ES-I3 (cell line): Measurements from ENCODE around the gene TRMT44.
"Not testable (repeated sequence)": the region's sequence is repeated elsewhere in the genome, so short reads cannot be mapped to it uniquely, and the experiment has no call there.

Source experiments
- H3K36me3 ChIP-seq: 2 replicates; pipeline ENCODE4 v1.6.1; 2013; ENCODE audit warnings: mild to moderate bottlenecking, low read length, control low read depth, moderate library complexity; ENCODE audit not compliant: insufficient read depth
- H3K4me1 ChIP-seq: 2 replicates; pipeline ENCODE4 v1.6.1; 2013; ENCODE audit warnings: mild to moderate bottlenecking, control low read depth, low read length; ENCODE audit not compliant: insufficient read depth
- H3K9ac ChIP-seq: 2 replicates; pipeline ENCODE4 v1.6.1; 2013; ENCODE audit warnings: low read depth, mild to moderate bottlenecking, low read length, moderate library complexity
- H3K9me3 ChIP-seq: 2 replicates; pipeline ENCODE4 v1.6.1; 2013; ENCODE audit warnings: mild to moderate bottlenecking, low read length, moderate library complexity; ENCODE audit not compliant: control insufficient read depth, insufficient read depth

The TRMT44 gene

DNA sequence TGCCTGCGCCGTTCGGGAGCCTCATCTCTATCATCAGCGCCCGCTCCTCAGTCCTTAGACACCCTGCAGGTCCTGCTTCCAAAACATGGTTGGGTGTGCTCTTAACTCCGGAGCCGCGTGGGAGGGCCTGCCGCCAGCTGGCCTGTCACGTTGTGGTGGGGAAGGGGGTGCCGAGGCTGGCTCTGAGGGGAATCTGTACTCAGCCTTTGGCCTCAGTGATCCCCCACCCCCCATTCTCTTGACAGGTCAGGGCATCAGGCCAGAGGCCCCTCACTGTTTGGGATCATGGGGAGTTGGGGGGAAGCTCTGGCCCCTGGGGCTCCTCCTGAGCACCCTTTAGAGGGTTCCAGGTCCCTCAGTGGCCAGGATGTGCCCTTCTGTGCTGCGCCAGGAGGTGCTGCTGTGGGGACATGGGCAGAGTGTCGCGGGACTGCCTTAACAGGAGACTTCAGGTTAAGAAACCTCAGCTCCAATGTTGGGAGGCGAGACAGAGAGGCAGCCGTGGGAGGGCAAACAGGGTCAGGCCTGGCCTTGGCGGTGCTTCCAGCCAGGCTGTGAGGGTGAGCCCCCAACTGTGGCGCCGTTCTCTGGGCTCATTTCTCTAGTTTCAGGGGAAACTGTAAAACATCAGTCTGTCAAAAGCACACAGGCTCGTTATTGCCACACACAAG is 33.5 kb downstream of the TRMT44 start:
- Histone ChIP-seq H3K9ac (no peak overlapping the region), H3K36me3 (peaks cover 2% of the 10 kb centered on the region; the same call in 1 of the 2 replicates), H3K9me3 (no peaks in the 10 kb centered on the region), H3K4me1 (0 out of 2 replicates have a peak, but pooled peaks cover 2% of the 10 kb centered on the region)

DNA sequence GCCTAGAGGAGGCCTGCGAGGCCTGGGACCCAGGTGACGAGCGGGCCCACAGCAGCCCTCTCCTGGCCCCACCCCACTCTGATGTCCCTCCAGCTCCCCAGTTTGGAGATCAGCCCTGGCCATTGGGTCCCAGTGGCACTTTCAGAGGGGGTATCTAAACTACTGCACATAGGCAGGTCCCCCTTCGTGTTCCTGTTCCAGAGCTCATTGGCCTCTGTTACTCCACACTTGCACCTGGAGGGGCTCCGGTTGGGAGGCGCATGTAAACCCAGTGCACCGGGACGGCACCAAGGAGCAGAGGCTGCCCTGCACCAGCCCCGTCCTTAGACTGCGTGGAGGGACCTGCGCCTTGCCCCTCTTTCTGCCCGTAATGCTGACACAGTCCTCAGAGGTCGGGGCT is 34.3 kb downstream of the TRMT44 start:
- H3K36me3 ChIP-seq: no peaks in the 10 kb centered on the region
- no peaks in the 10 kb centered on the region for H3K4me1 ChIP-seq
- H3K9ac ChIP-seq: no peak overlapping the region
- no peaks in the 10 kb centered on the region for H3K9me3 ChIP-seq

DNA sequence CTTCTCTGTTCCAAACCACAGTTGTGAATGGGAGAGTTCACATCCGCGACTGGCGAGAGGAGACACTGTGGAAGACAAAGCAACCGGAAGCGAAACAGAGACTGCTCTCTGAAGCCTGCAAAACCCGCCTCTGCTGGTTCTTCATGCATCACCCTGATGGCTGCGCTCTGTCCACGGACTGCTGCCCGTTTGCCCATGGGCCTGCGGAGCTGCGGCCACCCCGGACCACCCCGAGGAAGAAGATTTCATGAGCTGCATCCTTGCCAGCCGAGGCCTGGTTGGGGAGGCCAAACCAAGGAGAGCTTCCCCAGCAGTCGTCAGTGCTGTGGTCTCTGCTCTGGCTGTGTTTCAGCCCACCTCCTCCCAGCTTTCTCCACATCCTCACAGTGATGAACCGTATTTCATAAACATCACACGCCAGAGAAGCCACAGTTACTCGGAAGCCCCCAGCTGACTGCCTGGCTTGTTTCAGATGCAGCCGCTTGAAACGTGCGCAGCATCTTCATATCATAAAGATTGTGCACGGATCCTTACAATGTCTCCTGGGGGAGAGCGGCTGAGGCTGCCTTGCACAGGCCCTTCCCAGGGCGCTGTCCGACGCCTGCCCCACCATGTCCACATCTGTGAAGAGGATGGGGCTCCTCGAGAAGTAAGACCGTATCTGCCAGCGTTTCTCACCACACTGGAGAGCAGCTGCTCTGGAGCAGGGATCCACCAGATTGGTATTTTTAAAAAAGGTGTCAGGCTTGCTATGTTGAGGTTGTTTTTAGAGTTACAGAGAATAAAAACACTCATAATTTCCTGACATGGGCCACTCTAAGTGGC is 35.4 kb downstream of the TRMT44 start:
- Histone ChIP-seq H3K9me3 (no peaks in the 10 kb centered on the region), H3K36me3 (no peaks in the 10 kb centered on the region), H3K9ac (no peak overlapping the region), H3K4me1 (peaks cover 5% of the 10 kb centered on the region; the same call in 1 of the 2 replicates)

DNA sequence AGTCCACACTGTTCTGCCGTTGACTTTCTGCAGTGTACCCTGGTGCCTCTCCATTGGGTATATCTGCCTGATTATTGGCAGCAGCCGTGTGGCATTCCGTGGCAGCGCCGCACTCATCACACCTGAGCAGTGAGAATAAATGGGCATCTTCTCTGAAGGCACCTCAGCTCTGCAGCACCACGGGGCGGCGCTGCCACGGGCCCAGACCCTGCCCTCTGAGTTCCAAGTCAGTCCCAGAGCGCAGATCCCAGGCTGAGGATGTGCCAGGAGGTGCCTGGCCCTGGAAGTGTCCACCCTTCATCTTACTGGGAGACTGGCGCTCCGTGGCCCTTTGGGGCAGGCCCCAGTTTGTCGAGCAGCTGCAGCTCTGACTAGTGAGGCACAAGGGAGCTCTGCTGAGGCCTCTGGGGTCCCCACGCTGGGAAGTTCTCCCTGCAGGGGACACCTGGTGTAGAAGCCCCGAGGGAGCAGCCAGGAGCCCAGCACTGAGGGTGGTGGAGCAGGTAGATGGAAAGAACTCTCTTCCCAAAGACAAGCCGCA is 36.6 kb downstream of the TRMT44 start:
- Histone ChIP-seq H3K36me3 (no peaks in the 10 kb centered on the region), H3K4me1 (peaks cover 5% of the 10 kb centered on the region; the same call in 1 of the 2 replicates), H3K9ac (no peak overlapping the region), H3K9me3 (no peaks in the 10 kb centered on the region)

DNA sequence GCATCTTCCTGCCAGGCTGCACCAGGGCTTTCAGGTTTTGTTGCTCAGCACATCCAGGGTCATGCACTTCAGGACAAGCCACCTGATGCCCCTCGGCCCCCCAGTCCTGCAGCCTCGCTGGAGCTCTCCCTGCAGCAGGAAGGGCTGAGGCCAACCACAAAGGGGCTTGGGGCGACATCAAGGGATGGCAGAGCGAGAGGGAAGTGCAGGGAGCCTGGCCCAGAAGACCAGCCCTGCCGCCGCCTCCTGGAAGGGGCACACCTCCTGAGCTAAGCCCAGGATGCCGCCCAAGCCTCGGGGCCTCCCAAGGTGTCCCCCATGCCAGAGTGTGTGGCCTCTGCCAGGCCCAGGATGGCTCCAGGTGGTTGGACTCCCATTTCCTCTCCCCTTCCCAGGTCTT is 37.1 kb downstream of the TRMT44 start:
- Histone ChIP-seq H3K4me1 (peaks cover 5% of the 10 kb centered on the region; the same call in 1 of the 2 replicates), H3K9ac (no peak overlapping the region), H3K9me3 (no peaks in the 10 kb centered on the region), H3K36me3 (no peaks in the 10 kb centered on the region)

DNA sequence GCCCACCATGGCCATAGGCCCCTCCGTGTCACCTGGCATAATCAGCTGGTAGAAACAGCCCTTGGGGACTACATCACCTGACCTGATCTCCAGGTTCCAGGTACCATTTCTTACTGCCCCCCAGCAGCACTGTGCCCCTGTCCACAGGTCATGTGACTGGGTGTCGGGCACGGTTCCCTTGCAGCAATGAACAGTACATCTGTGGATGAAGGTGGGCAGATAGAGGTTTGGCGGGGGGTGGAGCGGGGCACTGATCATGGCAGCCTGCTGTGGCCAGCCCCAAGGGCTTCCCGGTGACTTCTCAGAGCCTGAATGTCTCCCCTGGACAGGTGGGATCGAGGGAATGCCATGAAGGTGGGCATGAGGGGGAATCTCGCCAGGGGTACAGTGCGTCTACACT is 37.8 kb downstream of the TRMT44 start:
- H3K4me1 ChIP-seq: peaks cover 5% of the 10 kb centered on the region; the same call in 1 of the 2 replicates
- no peaks in the 10 kb centered on the region for H3K36me3 ChIP-seq
- H3K9ac ChIP-seq: no peak overlapping the region
- no peaks in the 10 kb centered on the region for H3K9me3 ChIP-seq

DNA sequence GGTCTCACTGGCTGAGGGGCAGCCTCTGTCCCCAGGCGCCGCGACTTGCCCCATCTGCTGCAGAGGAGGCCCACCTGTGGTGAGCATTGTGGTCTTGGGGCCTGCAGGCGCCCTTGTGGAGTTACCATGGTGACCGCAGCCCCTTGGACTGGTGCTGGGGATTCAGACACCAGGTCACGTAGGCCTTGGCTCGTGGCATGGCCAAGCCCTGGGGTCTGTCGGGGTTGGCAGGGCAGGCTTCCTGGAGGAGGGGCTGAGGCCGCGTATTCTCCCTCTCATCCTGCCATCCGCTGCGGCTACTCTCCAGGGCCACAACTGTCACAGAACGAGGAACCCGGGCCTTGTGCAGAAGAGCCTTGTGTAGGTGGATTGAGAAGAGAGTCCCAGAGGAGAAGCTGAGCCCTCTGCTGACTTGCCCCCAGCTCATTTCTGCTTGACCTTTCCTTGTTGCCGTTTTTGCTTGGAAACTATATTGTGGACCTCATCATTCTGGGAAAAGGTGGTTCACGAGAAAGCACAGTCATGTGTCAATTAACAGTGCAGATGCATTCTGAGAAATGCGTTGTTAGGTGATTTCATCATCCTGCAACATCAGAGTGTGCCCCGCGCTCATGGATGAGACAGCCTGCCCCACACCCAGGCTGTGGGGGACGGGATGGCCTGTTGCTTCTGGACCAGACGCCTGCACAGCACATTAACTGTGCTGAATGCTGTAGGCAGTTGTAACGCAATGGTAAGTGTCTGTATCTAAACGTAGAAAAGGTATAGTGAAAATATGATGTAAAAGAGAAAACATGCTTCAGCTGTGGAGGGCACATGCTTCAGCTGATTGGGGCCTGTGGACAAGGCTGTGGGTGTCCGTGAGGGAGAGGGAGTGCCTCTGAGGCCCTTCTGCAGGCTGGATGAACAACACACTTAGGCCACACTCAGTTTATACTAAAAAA is 38.5 kb downstream of the TRMT44 start:
- no peaks in the 10 kb centered on the region for H3K9me3 ChIP-seq
- peaks cover 5% of the 10 kb centered on the region; the same call in 1 of the 2 replicates for H3K4me1 ChIP-seq
- no peak overlapping the region for H3K9ac ChIP-seq
- H3K36me3 ChIP-seq: no peaks in the 10 kb centered on the region

DNA sequence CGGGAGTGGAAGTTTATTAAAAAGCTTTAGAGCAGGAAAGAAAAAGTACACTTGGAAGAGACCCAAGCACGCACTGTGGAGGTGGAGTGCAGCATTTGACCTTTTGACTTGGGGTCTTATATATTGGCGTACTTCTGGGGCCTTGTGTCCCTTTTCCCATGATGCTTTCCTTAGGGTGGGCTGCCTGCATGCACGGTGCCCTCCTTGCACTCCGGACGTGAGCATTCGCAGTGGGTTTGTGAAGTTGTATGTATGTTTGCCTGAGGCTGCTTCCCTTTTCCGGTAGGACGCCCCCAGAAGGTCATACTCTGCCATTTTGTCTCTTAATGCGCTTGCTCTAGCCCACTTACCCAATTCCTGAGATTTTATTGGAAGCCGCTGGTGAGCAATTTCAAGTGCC is 39.6 kb downstream of the TRMT44 start:
- Histone ChIP-seq H3K36me3 (no peaks in the 10 kb centered on the region), H3K4me1 (peaks cover 5% of the 10 kb centered on the region; the same call in 1 of the 2 replicates), H3K9me3 (no peaks in the 10 kb centered on the region)

DNA sequence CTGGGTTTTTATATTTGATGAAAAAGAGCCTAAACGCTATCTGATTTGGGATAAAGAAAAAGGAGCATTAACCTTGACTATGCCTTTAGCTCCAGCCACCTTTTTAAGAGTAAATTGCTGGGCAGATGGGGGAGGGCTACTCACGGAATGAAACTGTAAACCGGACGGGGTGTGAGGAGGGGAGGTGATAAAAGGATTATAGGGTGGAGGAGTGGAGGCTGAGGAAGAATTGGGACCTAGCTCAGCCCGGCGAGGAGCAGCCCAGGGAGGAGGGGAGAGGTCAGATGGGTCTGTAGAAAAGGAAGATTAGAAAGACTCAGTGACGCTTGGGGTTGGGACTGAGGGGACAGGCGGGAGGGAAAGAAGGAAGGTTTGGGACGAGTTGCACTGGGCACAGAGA is 46.1 kb downstream of the TRMT44 start:
- not testable (repeated sequence) for H3K36me3 ChIP-seq, H3K9ac ChIP-seq, H3K4me1 ChIP-seq, H3K9me3 ChIP-seq

More for the DNA sequence above, 39.6 kb downstream of the TRMT44 start:
- H3K9ac ChIP-seq: no peak overlapping the region

DNA sequence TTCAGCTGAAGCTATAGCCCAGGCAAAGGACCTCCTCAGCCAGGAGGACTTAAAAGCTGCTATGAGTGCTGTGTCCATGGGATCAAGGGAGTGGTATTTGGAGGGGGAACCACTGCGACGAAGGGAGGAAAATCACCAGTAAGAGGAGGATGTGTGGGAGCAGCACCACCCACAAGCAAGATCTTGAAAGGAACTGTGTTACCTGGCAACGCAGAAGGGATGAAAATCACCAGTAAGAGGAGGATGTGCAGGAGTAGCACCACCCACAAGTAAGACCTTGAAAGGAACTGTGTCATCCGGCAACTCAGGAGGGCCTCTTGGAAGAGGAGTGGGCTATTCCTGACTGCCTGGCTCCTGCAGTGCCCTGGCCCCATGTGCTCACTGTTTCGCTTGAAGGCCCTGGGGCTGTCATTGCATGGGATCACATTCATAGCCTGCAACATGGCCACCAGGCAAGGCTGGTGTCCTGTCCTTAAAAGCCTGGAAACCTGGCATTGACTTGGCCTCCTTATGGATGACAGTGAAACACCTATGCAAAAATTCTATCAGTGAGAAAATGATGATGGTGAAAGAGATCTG is 48.3 kb downstream of the TRMT44 start:
- peaks cover 4% of the 10 kb centered on the region; the same call in 1 of the 2 replicates for H3K36me3 ChIP-seq
- H3K9me3 ChIP-seq: peaks cover 3% of the 10 kb centered on the region; the same call in 1 of the 2 replicates
- H3K9ac ChIP-seq: no peak overlapping the region
- H3K4me1 ChIP-seq: peaks cover 10% of the 10 kb centered on the region; the same call in 1 of the 2 replicates

DNA sequence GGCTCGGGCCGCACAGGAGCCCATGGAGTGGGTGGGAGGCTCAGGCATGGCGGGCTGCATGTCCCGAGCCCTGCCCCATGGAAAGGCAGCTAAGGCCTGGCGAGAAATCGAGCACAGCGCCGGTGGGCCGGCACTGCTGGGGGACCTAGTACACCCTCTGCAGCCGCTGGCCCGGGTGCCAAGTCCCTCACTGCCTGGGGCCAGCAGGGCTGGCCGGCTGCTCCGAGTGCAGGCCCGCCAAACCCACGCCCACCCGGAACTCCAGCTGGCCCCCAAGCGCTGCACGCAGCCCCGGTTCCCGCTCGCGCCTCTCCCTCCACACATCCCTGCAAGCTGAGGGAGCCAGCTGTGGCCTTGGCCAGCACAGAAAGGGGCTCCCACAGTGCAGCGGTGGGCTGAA is 50.9 kb downstream of the TRMT44 start:
- H3K9ac ChIP-seq: not testable (repeated sequence)

DNA sequence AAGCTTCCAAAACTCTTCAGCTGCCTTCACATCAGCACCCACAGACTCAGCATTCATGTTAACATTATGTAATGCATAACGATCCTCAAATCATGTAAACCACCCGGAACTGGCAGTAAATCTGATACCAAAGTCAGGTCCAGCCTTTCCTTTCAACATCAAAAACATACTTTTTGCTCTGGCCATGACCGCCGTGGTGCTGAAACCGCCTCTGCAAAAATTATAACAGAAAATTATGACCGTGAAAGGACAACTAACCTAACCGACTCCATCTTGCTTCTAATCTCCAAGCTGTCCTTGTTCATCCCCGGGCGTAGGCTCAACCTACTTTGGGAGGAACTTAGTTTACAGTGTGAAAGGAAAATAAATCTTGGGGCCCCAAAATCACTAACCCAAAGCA is 51.6 kb downstream of the TRMT44 start:
- Histone ChIP-seq H3K9me3 (peaks cover 3% of the 10 kb centered on the region; the same call in 1 of the 2 replicates), H3K4me1 (peaks cover 21% of the 10 kb centered on the region; the same call in 1 of the 2 replicates)

More for the DNA sequence above, 50.9 kb downstream of the TRMT44 start:
- H3K4me1 ChIP-seq: peaks cover 21% of the 10 kb centered on the region; the same call in 1 of the 2 replicates
- not testable (repeated sequence) for H3K9me3 ChIP-seq, H3K36me3 ChIP-seq

DNA sequence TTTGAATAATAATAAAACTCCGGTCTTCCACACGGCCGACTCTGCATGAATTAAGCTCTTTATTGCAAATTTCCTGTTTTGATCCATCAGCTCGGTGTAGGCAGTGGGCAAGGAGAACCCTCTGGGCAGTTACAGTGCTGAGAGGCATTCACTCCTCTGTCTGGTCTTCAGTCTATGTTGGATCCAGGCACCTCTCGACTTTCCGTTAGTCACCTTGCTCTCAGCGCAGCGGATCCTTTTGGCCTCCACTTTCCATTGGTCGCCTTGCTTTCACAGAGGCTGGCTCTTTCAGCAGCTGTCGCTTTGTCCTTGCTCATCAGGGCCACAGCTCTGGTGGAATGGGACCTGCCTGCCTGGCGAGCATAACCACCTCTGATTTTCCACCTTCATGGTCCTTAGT is 52.9 kb downstream of the TRMT44 start:
- peaks cover 21% of the 10 kb centered on the region; the same call in 1 of the 2 replicates for H3K4me1 ChIP-seq
- peaks cover 4% of the 10 kb centered on the region; the same call in 1 of the 2 replicates for H3K36me3 ChIP-seq
- H3K9ac ChIP-seq: no peak overlapping the region
- H3K9me3 ChIP-seq: peaks cover 3% of the 10 kb centered on the region; the same call in 1 of the 2 replicates

More for the DNA sequence above, 51.6 kb downstream of the TRMT44 start:
- Histone ChIP-seq H3K9ac (no peak overlapping the region), H3K36me3 (peaks cover 4% of the 10 kb centered on the region; the same call in 1 of the 2 replicates)
